ENCODE measurements around the gene FGD4.
A peak's percentile ranks its signal among the peaks of the same experiment; 100 is the strongest.

The FGD4 gene

DNA sequence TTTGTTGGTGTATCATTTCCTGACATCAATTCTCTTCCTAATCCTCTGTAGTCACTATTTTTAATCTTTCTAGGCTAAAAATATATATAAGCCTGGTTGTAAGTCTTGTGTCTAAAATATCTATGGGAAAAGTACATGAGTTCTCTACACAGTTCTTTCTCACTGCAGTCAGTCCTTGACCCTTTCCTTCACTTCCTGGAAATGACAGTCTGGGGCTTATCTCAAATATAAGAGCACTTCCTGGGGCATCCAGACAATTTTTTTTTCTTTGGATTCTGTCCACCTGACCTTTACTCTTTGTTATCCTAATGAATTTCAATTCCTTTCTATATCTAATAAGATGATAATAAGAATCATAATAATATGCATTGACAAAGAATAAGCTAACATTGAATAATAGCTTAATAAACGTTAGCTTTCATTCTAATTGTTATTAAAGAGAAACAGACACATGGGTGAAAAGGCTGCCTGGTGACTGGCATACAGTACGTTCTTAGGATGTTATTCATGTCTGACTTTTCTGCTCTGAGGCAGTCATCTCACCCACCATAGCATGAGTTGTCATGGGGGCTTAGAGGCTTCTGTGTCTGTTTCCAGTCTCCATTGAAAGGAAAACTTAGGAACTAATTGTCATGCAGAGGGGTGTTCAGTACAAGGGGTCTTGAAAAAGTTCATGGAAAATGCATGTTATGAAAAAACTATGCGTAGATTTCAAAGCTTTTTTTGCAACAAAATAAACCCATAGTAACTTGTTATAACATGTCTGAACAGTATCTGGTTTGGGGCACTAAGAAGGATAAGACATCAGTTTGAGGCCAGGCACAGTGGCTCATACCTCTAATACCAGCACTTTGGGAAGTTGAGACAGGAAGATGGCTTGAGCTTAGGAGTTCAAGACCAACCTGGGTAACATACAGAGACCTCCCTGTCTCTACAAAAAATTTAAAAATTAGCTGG is 213.6 kb downstream of the FGD4 start:
- DNase-seq: no peak

GRCh38 chr12:32615441-32615840 is 216.1 kb downstream of the FGD4 start:
- DNase-seq: no peak

GRCh38 chr12:32617534-32617933 is 218.2 kb downstream of the FGD4 start:
- DNase-seq: no peak

GRCh38 chr12:32618115-32618514 is 218.8 kb downstream of the FGD4 start:
- no peak for DNase-seq

DNA sequence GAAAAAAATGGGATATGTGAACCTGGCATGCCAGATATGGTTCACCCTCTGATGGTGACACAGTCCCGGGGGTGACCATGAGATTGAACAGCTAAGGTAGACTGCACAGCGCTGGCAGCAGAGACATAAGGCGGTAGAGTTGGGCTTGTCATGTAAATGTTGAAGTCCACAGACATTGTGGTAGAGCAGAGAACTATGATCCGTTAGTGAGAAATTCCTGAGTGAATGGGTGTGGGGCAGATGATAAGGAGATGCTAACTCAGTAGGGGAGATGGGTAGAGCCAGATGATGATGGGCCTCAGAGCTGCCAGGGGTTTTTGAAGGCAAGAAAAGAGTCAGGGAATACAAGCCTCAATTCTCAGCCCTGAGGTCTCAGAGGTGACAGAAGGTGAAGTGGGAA is 228.6 kb downstream of the FGD4 start:
- no peak for DNase-seq

DNA sequence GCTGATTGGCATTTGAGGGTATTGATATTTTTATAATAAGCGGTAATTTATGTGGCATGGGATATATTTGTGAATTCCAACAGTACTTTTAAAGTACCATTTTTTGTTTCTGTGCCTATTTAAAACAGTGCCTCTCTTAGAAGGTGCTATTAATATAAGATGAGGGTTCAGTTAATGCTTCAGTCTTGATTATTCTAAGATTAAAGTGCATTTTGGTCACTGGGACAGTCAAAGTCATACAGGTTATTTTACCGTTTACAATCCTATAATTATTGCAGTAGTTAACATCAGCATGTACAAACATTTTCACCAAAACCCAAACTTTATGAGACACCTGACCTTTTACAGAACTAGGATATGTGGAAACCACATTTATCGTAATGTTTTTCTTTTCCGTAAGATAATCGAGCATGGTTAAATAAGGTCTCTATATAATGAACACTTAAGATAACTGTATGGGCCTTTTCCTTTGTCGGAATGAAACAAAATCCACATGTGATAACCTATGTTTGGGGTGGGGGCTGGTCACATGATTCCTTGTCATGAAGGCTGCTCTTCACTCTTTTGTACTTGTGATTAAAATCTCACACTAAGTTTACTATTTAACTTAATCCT is 242.0 kb downstream of the FGD4 start:
- no peak for DNase-seq

- no peak for DNase-seq
Measured at GRCh38 chr12:32644431-32644830, 245.1 kb downstream of the FGD4 start.

- DNase-seq: no peak
Measured at GRCh38 chr12:32647275-32647674, 247.9 kb downstream of the FGD4 start.

DNA sequence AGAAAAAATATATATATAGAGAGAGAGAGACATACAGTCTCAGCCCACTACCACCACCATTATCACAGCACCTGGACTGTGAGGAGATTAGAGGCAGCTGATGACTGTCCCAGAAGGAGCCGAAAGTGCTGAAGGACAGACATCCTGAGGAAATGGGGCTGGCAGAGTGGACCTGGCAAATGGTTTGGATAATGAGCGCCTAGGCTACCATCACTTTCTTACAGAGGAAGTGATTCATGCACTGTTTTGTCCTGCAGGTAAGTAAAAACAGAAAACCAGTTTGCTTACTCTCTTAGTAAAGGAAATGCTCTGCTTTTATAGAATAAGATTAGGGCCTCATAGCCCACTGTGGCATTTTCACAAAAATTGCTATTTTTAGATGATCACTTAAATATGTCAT is 251.2 kb downstream of the FGD4 start:
- DNase-seq: no peak

DNA sequence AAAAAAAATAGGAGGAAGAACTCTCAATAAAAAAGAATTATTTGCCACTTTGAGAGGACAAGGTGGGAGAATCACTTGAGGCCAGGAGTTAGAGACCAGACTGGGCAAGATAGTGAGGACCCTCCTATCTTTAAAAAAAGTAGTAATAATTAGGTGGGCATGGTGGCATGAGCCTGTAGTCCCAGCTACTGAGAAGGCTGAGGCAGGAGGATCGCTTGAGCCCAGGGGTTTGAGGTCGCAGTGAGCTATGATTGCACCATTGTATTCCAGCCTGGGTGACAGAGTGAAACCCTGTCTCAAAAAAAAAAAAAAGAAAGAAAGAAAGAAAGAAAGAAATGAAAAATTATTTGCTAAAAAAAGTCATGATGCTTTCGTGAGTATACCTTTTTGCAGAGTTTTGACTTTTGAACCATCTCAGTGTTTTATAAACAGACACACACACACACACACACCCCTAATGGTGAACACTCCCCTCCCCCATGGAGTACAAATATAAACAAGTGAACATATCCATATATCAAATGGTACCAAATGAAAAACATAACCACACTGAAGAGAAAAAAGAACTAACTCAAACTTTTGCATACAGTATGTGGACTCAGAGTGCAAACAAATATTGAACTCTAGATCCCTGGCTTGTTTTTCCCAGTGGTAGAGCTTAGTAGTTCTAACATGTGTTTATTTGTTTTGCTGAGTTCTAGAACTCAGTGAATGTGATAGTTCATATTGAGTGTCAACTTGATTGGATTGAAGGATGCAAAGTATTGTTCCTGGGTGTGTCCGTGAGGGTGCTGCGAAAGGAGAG is 252.0 kb downstream of the FGD4 start:
- DNase-seq: no peak

- no peak for DNase-seq
Measured at GRCh38 chr12:32651956-32652210, 252.5 kb downstream of the FGD4 start.

DNA sequence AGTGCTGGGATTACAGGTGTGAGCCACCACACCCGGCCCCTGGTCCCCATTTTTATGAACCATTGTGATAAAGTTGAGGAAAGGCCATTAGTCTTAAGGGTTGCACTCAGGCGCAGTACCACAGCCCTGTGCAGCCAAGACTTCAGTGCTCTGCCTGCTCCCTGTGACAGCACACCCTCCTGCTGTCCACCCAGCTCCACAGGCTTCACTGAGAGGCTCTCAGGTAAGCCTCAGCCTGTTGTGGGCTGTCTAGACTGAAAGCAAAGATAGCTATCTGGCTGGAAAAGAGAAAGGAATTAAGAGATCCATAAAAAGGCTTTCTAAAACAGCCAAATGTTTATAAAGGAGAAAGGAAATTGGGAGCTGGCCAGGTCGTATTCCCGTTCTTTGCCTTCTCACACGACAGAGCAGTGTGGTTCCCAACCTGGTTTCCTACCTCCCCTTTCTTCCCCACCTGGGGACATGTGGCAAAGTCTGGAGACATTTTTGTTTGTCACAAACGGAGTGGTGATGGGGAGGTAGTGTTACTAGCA is 260.6 kb downstream of the FGD4 start:
- no peak for DNase-seq

GRCh38 chr12:32661706-32662105 is 262.3 kb downstream of the FGD4 start:
- DNase-seq: no peak

DNA sequence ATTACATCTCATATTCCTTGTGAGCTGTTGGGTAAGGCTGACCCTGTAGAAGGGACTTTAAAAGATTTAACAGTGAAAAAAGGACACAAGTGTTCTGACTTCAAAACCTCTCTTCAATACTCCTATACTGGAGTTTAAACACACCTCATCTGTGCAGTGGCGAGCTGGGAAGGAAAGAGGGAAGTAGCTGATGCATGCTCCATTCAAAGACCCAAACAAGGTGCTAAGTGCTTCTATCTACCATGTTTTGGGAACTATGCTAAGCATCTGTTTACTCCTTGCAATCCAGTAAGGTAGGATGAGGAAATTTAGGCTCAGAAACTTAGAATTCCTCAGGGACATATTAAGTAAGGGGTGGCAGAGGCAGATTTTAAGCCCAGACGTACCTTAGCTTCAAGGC is 263.3 kb downstream of the FGD4 start:
- DNase-seq: no peak

GRCh38 chr12:32666018-32666417 is 266.7 kb downstream of the FGD4 start:
- DNase-seq: no peak

GRCh38 chr12:32669584-32669983 is 270.2 kb downstream of the FGD4 start:
- DNase-seq: no peak

DNA sequence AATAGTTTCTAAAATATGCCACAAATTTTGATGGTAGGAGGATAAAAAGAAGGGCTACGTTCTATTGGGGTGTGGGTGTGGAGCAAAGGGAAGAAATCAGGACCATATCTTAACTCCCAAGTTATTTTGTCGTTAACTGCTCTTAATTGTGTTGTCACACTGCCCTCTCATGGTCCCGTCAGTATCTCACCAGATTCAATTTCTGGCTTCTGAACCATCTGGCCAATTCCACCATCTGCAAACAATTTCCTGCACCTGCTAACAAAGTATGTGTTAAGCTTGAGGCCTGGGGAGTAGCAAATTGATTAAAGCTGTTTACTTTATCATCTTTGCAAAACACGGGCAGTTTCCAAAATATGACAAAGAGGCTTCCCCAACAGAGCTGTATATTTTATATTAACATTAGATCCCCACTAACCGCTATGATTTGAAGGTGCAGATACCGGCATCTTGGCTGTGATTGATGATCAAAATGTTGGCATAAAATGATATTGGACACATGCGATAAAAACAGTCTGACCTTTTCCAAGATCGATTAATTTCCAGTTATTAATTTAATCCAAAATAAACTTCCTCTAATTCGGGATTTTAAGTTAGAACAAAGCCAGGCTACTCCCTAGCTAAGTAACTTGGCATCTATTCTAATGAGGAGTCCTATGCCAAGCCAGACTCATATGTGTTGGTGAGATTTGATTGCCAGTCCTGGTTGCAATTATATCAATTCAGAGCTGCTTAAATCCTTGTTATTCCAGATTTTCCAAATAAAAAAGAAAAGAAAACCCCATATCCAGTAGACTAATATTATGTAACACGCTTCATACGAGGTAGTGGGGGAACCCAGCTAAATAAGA is 272.8 kb downstream of the FGD4 start:
- peak; percentile 41 to 96 (median 81) for DNase-seq

GRCh38 chr12:32679091-32679919 is 279.9 kb downstream of the FGD4 start, which contains the start of gene DNM1L:
Gene DNM1L, plus strand, starts transcription at chr12:32679301. Its CDS starts 63 bp downstream, at chr12:32679364.
- peak; percentile 93 to 98 (median 97) for DNase-seq

- DNase-seq: no peak
Measured at GRCh38 chr12:32679920-32680237, 280.5 kb downstream of the FGD4 start.

DNA sequence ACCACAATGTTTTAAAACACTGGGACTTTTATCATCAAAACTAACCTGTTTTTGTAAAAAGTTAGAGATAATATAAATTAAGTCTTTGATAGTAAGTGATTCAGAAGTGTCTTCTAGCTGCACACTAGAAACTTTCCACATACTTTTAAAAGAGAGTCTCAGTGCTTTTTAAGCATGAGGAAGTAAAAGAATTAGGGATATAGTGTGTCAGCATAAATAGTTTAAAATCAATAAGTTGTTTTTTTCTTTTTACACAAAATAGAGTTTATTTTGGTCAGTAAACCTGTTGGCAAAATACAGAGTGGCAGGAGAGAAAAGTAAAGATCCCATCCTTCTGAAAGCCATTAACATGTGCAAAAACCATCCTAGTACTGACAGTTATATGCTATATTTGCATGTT is 281.4 kb downstream of the FGD4 start:
- no peak for DNase-seq

DNA sequence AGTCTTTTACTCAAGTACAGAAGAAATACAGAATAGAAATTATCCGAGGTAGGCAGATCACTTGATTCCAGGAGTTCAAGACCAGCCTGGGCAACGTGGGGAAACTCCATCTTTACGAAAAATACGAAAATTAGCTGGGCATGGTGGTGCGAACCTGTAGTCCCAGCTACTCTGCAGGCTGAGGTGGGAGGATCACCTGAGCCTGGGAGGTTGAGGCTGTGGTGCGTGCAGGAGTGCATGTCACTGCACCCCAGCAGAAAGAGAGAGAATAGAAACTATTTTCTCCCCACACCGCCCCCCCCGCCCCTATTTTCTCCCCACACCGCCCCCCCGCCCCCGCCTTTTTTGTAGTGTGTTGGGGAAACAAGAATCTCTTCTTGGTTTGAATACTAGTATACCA is 281.9 kb downstream of the FGD4 start:
- DNase-seq: no peak

- no peak for DNase-seq
Measured at GRCh38 chr12:32686340-32686739, 287.0 kb downstream of the FGD4 start.

Measured in NCI-H1417 (cell line).